ENCODE data around the gene KCMF1.

Gene KCMF1

GRCh38 chr2:84963323-84963691, 7.7 kb upstream of the KCMF1 start:
- TF ChIP-seq, protein P1, sequence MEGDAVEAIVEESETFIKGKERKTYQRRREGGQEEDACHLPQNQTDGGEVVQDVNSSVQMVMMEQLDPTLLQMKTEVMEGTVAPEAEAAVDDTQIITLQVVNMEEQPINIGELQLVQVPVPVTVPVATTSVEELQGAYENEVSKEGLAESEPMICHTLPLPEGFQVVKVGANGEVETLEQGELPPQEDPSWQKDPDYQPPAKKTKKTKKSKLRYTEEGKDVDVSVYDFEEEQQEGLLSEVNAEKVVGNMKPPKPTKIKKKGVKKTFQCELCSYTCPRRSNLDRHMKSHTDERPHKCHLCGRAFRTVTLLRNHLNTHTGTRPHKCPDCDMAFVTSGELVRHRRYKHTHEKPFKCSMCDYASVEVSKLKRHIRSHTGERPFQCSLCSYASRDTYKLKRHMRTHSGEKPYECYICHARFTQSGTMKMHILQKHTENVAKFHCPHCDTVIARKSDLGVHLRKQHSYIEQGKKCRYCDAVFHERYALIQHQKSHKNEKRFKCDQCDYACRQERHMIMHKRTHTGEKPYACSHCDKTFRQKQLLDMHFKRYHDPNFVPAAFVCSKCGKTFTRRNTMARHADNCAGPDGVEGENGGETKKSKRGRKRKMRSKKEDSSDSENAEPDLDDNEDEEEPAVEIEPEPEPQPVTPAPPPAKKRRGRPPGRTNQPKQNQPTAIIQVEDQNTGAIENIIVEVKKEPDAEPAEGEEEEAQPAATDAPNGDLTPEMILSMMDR (conservative IDR thresholded peaks at IDR 0.05; ENCODE audit: control insufficient read depth, insufficient read depth, low read depth, low read length), result no peak
- no peak for DNase-seq (ENCODE audit: low read depth)

GRCh38 chr2:84963692-84964405, 7.1 kb upstream of the KCMF1 start:
- DNase-seq (ENCODE audit: low read depth), result peak; percentile 97
- TF ChIP-seq, protein P1 (conservative IDR thresholded peaks at IDR 0.05; ENCODE audit: control insufficient read depth, insufficient read depth, low read depth, low read length), result no peak
- no peak overlapping the region for H3K4me3 ChIP-seq (ENCODE audit: control insufficient read depth, low read depth, low read length)

More at GRCh38 chr2:84963323-84963691, 7.7 kb upstream of the KCMF1 start:
- H3K4me3 ChIP-seq (ENCODE audit: control insufficient read depth, low read depth, low read length), result no peak overlapping the region

DNA sequence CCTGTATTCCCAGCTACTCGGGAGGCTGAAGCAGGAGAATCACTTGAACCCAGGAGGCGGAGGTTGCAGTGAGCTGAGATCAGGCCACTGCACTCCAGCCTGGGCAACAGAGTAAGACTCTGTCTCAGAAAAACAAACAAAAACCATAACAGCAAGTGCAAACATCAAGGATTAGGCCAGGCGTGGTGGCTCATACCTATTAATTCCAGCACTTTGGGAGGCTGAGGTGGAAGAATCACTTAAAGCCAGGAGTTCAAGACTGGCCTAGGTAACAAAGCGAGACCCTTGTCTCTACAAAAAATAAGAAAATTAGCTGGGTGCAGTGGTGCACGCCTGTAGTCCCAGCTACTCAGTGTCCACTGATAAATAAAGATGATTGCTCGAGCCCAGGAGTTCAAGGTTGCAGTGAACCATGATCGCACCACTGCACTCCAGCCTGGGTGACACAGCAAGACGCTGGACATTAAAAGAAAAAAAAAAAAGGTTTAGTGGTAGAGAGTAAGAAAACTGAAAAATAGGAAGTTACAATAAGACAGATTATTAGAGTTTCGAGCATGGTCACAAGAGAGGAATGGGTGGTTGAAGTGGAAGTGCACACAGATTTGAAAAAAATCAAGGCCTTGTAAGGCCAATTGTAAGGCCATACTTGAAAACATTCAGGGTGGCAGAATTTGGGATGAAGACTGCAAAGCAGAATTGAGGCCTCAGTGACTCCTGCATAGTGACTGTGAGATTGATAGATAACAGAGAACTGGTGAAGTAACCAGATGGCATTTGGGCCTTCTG, 6.4 kb upstream of the KCMF1 start:
- TF ChIP-seq, protein P1 (conservative IDR thresholded peaks at IDR 0.05; ENCODE audit: control insufficient read depth, insufficient read depth, low read depth, low read length), result no peak
- H3K4me3 ChIP-seq (ENCODE audit: control insufficient read depth, low read depth, low read length), result no peak overlapping the region
- DNase-seq (ENCODE audit: low read depth), result no peak

DNA sequence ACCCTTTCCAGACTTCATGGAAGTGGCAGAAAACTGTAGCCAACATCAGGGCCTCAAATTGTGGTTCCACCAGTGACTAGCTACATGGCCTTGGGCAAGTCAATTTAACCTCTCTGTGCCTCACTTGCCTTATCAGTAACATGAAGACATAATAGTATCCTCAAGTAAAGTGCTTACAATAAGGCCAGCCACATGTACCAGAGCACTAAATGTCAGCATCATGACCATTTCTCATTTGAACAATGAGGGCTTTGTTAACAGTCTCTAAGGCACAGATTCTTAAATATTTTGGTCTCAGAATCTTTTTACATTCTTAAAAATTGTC, 5.8 kb upstream of the KCMF1 start:
- TF ChIP-seq, protein P1 (conservative IDR thresholded peaks at IDR 0.05; ENCODE audit: control insufficient read depth, insufficient read depth, low read depth, low read length), result no peak
- no peak overlapping the region for H3K4me3 ChIP-seq (ENCODE audit: control insufficient read depth, low read depth, low read length)
- no peak for DNase-seq (ENCODE audit: low read depth)

- DNase-seq (ENCODE audit: low read depth), result no peak
Measured at GRCh38 chr2:84965827-84966226, 5.1 kb upstream of the KCMF1 start.

DNA sequence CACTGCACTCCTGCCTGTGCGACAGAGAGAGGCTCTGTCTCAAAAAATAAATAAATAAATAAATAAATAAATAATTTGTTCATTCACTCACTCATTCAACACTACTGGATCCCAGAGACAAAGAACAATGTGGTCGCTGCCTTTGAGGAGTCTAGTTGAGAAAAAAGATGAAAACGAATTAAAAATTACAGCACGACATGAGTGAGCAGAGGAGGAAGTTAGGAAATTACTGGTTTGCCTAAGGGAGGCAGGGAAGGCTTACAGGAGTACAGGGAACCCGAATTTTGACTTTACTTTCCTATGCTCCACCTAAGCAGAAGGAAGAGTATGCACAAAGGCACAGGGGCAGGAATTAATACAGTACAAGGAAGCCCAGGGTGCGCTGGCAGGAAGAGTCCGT, 4.2 kb upstream of the KCMF1 start:
- TF ChIP-seq, protein P1 (conservative IDR thresholded peaks at IDR 0.05; ENCODE audit: control insufficient read depth, insufficient read depth, low read depth, low read length), result no peak
- DNase-seq (ENCODE audit: low read depth), result no peak
- H3K4me3 ChIP-seq (ENCODE audit: control insufficient read depth, low read depth, low read length), result no peak overlapping the region

More at GRCh38 chr2:84965827-84966226, 5.1 kb upstream of the KCMF1 start:
- H3K4me3 ChIP-seq (ENCODE audit: control insufficient read depth, low read depth, low read length), result no peak overlapping the region
- TF ChIP-seq, protein P1 (conservative IDR thresholded peaks at IDR 0.05; ENCODE audit: control insufficient read depth, insufficient read depth, low read depth, low read length), result no peak
